Measurements from ENCODE around the gene LGMN. TPM values are rescaled to one million over a fixed set of nuclear protein-coding genes. Genes with fewer than 3 reads are reported as not detected.

LGMN gene
- 50.7 TPM for total RNA-seq

GRCh38 chr14:92748259-92749016 is at the start of gene LGMN:
Gene LGMN (minus strand): TSS chr14:92748627. CDS start chr14:92732786, 15,841 bp downstream.

GRCh38 chr14:92793709-92794546 is 45.5 kb upstream of the LGMN start, which contains the start of gene GOLGA5:
Gene GOLGA5 (plus strand): TSS chr14:92794305. CDS start chr14:92797438, 3,133 bp downstream.

Other genes starting within 250 kb of the LGMN start
- 0.23 TPM for gene RIN3, start 234.8 kb downstream of the LGMN start, total RNA-seq
- 32.3 TPM for gene GOLGA5, start 45.7 kb upstream of the LGMN start, total RNA-seq
- 59.1 TPM for gene CHGA, start 174.5 kb upstream of the LGMN start, total RNA-seq